Activated naive CD4-positive, alpha-beta T cell treated with anti-CD3 and anti-CD28 coated beads, Interleukin-2, amount 10 ng/mL, durations not matched to agents 7 days and 5 days (primary cell): ENCODE measurements around the gene SPTSSB.

Experiments
- CTCF ChIA-PET: fragments of 350-600 bp; sonication (Branson Sonifier 250); formaldehyde crosslinking; loops from one replicate; lab custom pipeline; 2021; ENCODE audit warnings: antibody characterized with exemption; lab: Charles Lee
- DNase-seq: peaks from one replicate; pipeline ENCODE4 v3.0.0-alpha.2; 2020
- H3K27ac Mint-ChIP-seq: one replicate; pipeline ENCODE4 v1.8.0; 2021; ENCODE audit warnings: mild to moderate bottlenecking, moderate library complexity, mixed read lengths
- H3K27me3 Mint-ChIP-seq: one replicate; pipeline ENCODE4 v1.8.0; 2021; ENCODE audit warnings: mild to moderate bottlenecking, mixed read lengths
- H3K36me3 Mint-ChIP-seq: one replicate; pipeline ENCODE4 v1.8.0; 2021; ENCODE audit warnings: mixed read lengths
- H3K4me1 Mint-ChIP-seq: one replicate; pipeline ENCODE4 v1.8.0; 2021; ENCODE audit warnings: mixed read lengths
- H3K4me3 Mint-ChIP-seq: one replicate; pipeline ENCODE4 v1.8.0; 2021; ENCODE audit warnings: mild to moderate bottlenecking, moderate library complexity, mixed read lengths
- H3K9me3 Mint-ChIP-seq: one replicate; pipeline ENCODE4 v1.8.0; 2021; ENCODE audit warnings: mixed read lengths

SPTSSB gene

GRCh38 chr3:161339517-161340500 lies 31.5 kb downstream of the SPTSSB start:
- Mint-ChIP-seq H3K4me1 (no peaks in the 10 kb centered on the region), H3K27ac (no peak overlapping the region), H3K4me3 (no peak overlapping the region), H3K36me3 (no peaks in the 10 kb centered on the region), H3K27me3 (peaks cover 31% of the 10 kb centered on the region), H3K9me3 (no peaks in the 10 kb centered on the region)
- CTCF ChIA-PET: no interaction called here
- DNase-seq: no peak

DNA sequence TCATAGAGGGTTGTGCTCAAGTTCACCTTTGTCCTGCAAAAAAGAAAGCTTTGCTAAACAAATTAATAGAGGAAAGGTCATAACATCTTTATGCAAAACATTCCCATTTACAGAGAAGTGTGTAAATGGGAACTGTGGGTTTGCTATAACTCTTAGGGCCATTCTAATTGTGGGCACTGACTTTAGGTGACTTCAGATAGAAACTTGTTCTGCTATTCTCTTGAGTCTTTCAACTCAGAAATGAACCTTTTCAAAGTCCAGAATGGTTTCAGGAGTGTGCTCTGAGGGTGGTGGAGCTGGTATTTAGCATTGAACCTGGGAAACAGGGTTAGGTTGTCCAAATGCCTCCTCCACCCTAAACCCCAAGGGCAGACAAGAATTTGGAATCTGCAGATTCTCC lies 34.0 kb downstream of the SPTSSB start:
- DNase-seq: no peak
- CTCF ChIA-PET: no interaction called here
- Mint-ChIP-seq H3K27ac (no peak overlapping the region), H3K4me3 (no peak overlapping the region), H3K36me3 (no peaks in the 10 kb centered on the region), H3K9me3 (no peaks in the 10 kb centered on the region), H3K27me3 (peaks cover 39% of the 10 kb centered on the region), H3K4me1 (no peaks in the 10 kb centered on the region)

DNA sequence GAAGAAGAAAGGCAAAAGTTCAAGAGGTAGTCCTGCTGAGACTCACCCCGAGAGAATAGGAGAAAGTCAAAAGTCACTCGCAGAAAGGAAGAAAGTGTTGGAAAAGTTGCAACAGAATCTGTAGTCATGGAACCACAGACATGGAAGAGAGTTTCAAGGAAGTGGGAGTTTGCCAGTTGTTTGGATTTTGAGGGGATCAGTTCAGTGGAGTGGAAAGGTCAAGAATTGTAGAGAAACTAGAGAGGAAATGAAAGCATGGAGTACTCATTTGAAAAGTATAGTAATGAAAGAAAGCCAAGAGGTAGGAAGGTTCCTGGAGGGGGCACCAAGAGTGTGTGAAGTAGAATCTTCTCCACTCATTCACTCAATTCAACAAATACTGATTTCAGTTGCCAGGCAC lies 34.7 kb downstream of the SPTSSB start:
- Mint-ChIP-seq H3K27ac (no peak overlapping the region), H3K9me3 (no peaks in the 10 kb centered on the region), H3K36me3 (no peaks in the 10 kb centered on the region), H3K4me1 (no peaks in the 10 kb centered on the region), H3K4me3 (no peak overlapping the region), H3K27me3 (peaks cover 38% of the 10 kb centered on the region)
- no peak for DNase-seq
- CTCF ChIA-PET: no interaction called here

DNA sequence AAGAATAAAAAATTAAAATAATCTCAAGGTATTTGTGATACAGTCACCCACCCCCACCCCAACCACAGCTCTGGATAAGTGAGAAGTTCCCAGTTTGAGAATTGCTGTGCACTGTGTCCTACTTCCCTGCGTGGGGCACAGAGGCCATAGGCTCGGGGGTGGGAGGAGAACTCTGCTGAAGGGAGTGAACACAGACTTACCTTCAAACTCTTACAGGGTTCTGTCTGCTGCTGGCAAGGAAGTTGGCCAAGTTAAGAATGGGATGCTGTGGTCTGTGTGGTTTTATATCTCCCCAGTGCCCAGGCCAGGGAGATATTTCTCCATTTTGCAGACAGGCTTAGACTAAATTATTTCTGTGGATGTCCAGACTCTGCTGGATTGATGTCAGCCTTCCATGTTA lies 37.6 kb downstream of the SPTSSB start:
- Mint-ChIP-seq H3K4me1 (no peaks in the 10 kb centered on the region), H3K27ac (no peak overlapping the region), H3K4me3 (no peak overlapping the region), H3K36me3 (no peaks in the 10 kb centered on the region), H3K27me3 (peaks cover 43% of the 10 kb centered on the region), H3K9me3 (no peaks in the 10 kb centered on the region)
- no peak for DNase-seq
- CTCF ChIA-PET: no interaction called here

DNA sequence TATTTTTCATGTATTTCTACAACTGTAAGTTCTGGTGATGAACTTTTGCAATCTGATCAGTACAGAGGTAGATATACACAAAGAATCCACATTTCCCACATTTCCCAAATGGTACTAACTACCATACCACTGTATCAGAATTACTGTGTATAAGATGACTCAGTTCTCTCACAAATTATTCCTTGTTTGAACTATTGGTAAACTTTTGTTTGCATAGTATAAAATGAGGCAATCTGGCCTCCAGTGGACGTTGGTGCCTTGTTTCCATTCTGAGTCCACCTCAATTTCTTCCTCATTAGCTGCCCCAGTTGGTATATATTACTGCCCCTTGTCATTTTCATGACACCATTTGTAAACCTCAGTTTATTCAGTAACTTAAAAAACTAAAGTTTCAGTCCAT lies 38.5 kb downstream of the SPTSSB start:
- Mint-ChIP-seq H3K4me3 (no peak overlapping the region), H3K27ac (no peak overlapping the region), H3K27me3 (peaks cover 48% of the 10 kb centered on the region), H3K9me3 (no peaks in the 10 kb centered on the region), H3K36me3 (no peaks in the 10 kb centered on the region), H3K4me1 (no peaks in the 10 kb centered on the region)
- CTCF ChIA-PET: no interaction called here
- no peak for DNase-seq

GRCh38 chr3:161325059-161325458 lies 46.3 kb downstream of the SPTSSB start:
- no peak for DNase-seq
- Mint-ChIP-seq H3K4me1 (no peaks in the 10 kb centered on the region), H3K27ac (no peak overlapping the region), H3K36me3 (peaks cover 2% of the 10 kb centered on the region), H3K4me3 (no peak overlapping the region), H3K9me3 (peaks cover 7% of the 10 kb centered on the region), H3K27me3 (peaks cover 62% of the 10 kb centered on the region)
- CTCF ChIA-PET: no interaction called here

DNA sequence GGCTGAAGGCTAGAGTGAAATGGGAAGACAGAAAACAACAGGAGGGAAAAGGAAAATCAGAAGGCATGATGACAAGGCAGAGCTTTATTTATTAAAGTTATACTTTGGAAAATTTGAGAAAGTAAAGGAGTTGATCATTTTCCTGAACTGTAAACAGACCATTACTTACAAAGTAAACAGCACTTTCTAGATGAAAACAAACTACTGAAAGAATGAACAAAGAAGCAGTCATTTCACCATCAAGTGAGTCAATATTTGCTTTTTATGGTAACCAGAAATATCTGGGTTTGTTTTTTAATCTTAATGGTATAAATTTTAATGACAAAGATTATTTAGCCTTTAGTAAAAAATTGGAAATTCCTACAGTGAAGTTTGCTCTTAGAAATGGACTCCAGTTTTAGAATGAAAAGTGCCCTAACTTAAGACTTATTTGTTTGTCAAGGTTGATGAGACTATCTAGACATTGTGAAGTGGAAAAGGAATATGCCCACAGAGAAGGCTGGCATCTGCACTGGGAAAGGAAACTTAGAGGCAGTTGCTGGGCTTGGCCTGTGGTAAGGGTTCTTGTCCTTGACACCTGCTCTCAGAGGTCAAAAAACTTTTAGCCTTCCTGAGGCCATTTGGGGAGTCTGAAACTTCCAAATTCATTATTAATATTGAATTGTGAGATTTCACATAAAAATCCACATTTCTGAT lies 47.2 kb downstream of the SPTSSB start:
- H3K9me3 Mint-ChIP-seq: peaks cover 10% of the 10 kb centered on the region
- no peaks in the 10 kb centered on the region for H3K4me1 Mint-ChIP-seq
- peaks cover 61% of the 10 kb centered on the region for H3K27me3 Mint-ChIP-seq
- H3K27ac Mint-ChIP-seq: no peak overlapping the region
- H3K4me3 Mint-ChIP-seq: no peak overlapping the region
- DNase-seq: no peak
- CTCF ChIA-PET: no interaction called here
- peaks cover 2% of the 10 kb centered on the region for H3K36me3 Mint-ChIP-seq

DNA sequence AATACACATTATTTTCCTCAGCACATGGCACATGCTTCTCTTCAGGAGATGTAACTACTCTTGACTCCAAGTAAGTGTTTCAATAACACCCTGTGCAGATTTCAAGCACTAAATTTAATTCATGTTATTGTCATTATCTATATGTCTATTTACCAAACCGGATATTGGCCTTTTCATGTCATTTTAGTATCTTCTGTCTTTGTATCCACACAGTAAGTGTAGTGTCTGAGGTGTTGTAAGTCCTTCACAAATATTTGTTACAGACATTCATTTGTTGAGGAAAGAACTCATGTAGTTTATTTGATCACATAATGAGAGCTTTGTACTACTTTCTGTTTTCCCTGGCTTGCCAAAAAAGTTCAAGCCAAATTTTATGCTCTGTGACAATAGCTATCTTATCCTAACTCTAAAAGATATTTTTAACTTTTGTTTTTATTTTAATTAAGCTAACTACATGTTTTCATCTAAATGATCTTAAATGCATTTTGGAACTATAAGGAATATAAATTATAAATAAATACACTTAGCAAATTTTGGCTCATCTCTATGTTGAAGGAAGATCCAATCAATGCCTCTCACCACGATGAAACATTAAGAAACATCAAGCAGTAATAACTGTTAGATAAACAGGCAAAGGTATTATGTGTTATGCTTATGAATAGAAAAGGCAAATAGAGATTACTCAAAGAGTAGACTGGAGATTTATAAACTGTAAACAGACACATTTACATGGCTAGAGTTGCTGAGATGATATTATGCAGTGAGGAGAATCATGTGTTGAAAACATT lies 48.3 kb downstream of the SPTSSB start:
- Mint-ChIP-seq H3K27ac (no peak overlapping the region), H3K4me1 (no peaks in the 10 kb centered on the region), H3K4me3 (no peak overlapping the region), H3K36me3 (peaks cover 2% of the 10 kb centered on the region), H3K9me3 (peaks cover 10% of the 10 kb centered on the region), H3K27me3 (peaks cover 61% of the 10 kb centered on the region)
- CTCF ChIA-PET: no interaction called here
- DNase-seq: no peak

DNA sequence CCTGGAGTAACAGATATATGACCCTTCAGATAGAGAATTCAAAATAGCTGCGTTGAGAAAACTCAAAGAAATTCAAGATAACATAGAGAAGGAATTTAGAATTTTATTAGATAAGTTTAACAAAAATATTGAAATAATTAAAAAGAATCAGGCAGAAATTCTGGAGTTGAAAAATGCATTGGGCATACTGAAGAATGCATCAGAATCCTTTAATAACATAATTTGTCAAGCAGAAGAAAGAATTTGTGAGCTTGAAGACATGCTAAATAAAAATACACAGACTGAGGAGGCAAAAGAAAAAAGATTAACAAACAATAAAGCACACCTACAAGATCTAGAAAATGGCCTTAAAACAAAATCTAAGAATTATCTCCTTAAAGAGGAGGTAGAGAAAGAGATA lies 50.5 kb downstream of the SPTSSB start:
- peaks cover 2% of the 10 kb centered on the region for H3K36me3 Mint-ChIP-seq
- DNase-seq: no peak
- peaks cover 72% of the 10 kb centered on the region for H3K27me3 Mint-ChIP-seq
- H3K9me3 Mint-ChIP-seq: peaks cover 10% of the 10 kb centered on the region
- CTCF ChIA-PET: no interaction called here
- H3K4me1 Mint-ChIP-seq: peaks cover 4% of the 10 kb centered on the region
- no peak overlapping the region for H3K4me3 Mint-ChIP-seq
- H3K27ac Mint-ChIP-seq: no peak overlapping the region

- CTCF ChIA-PET: no interaction called here
- no peak for DNase-seq
- peaks cover 2% of the 10 kb centered on the region for H3K36me3 Mint-ChIP-seq
- peaks cover 4% of the 10 kb centered on the region for H3K4me1 Mint-ChIP-seq
- H3K9me3 Mint-ChIP-seq: peaks cover 10% of the 10 kb centered on the region
- H3K27ac Mint-ChIP-seq: no peak overlapping the region
- no peak overlapping the region for H3K4me3 Mint-ChIP-seq
- peaks cover 67% of the 10 kb centered on the region for H3K27me3 Mint-ChIP-seq
Measured at GRCh38 chr3:161319867-161320266, 51.5 kb downstream of the SPTSSB start.

GRCh38 chr3:161317077-161317476 lies 54.2 kb downstream of the SPTSSB start:
- H3K27ac Mint-ChIP-seq: no peak overlapping the region
- no peak overlapping the region for H3K4me3 Mint-ChIP-seq
- H3K9me3 Mint-ChIP-seq: peaks cover 10% of the 10 kb centered on the region
- CTCF ChIA-PET: no interaction called here
- H3K36me3 Mint-ChIP-seq: peaks cover 2% of the 10 kb centered on the region
- peaks cover 18% of the 10 kb centered on the region for H3K4me1 Mint-ChIP-seq
- no peak for DNase-seq
- H3K27me3 Mint-ChIP-seq: peaks cover 84% of the 10 kb centered on the region

- Mint-ChIP-seq H3K27me3 (peaks cover 76% of the 10 kb centered on the region), H3K27ac (no peak overlapping the region), H3K9me3 (peaks cover 9% of the 10 kb centered on the region), H3K36me3 (peaks cover under 1% of the 10 kb centered on the region), H3K4me1 (peaks cover 28% of the 10 kb centered on the region), H3K4me3 (no peak overlapping the region)
- CTCF ChIA-PET: no interaction called here
- DNase-seq: no peak
Measured at GRCh38 chr3:161316006-161316689, 55.2 kb downstream of the SPTSSB start.

GRCh38 chr3:161314836-161315395 lies 56.4 kb downstream of the SPTSSB start:
- Mint-ChIP-seq H3K36me3 (peaks cover under 1% of the 10 kb centered on the region), H3K9me3 (peaks cover 1% of the 10 kb centered on the region), H3K27ac (no peak overlapping the region), H3K4me1 (peaks cover 40% of the 10 kb centered on the region), H3K27me3 (peaks cover 65% of the 10 kb centered on the region), H3K4me3 (no peak overlapping the region)
- no peak for DNase-seq
- CTCF ChIA-PET: no interaction called here
